OCI-LY7 (cell line): ENCODE measurements around the gene INPP5A. TPM values are rescaled to one million over a fixed set of nuclear protein-coding genes. Genes with fewer than 3 reads are reported as not detected.
"Not testable (repeated sequence)": the region's sequence is repeated elsewhere in the genome, so short reads cannot be mapped to it uniquely, and the experiment has no call there.

ENCODE experiments used
- BruUV-seq: library from RNA; stranded (reverse); fragments of 400-500 nt; replicated peaks from 2 replicates; lab custom pipeline; 2021; lab: Mats Ljungman, UMichigan
- CTCF ChIA-PET: fragments of 300-600 bp; sonication (Branson Sonifier 250); formaldehyde crosslinking; loops from one replicate; lab custom pipeline; 2022; ENCODE audit warnings: antibody characterized with exemption; ENCODE audit not compliant: unreplicated experiment; lab: Charles Lee
- POLR2A ChIA-PET: fragments of 300-600 bp; sonication (Branson Sonifier 250); formaldehyde crosslinking; loops from one replicate; lab custom pipeline; 2022; ENCODE audit warnings: antibody characterized with exemption; lab: Charles Lee
- DNase-seq: peaks from one replicate; pipeline ENCODE4 v3.0.0-alpha.2; 2015; ENCODE audit warnings: low spot score
- H2AFZ ChIP-seq: fragments of 200-600 bp; sonication (generic), shearing (Covaris generic); 2 replicates; pipeline ENCODE4 v1.6.1; 2014; ENCODE audit warnings: mild to moderate bottlenecking, antibody characterized with exemption, low read length, moderate library complexity
- H3K27ac ChIP-seq: fragments of 200-600 bp; sonication (generic); 2 replicates; pipeline ENCODE4 v1.5.1; 2014; ENCODE audit warnings: mixed run types, low read depth, mild to moderate bottlenecking, moderate library complexity, low read length, inconsistent platforms; ENCODE audit not compliant: poor library complexity, severe bottlenecking
- H3K36me3 ChIP-seq: fragments of 200-600 bp; sonication (generic); 2 replicates; pipeline ENCODE4 v1.6.1; 2014; ENCODE audit warnings: mild to moderate bottlenecking, antibody characterized with exemption, low read length, moderate library complexity, mixed read lengths; ENCODE audit not compliant: insufficient read depth
- H3K4me1 ChIP-seq: fragments of 200-600 bp; sonication (generic); 2 replicates; pipeline ENCODE4 v1.5.1; 2014; ENCODE audit warnings: mild to moderate bottlenecking, low read length; ENCODE audit not compliant: insufficient read depth, poor library complexity, severe bottlenecking
- H3K4me2 ChIP-seq: fragments of 200-600 bp; sonication (generic); 2 replicates; pipeline ENCODE4 v1.6.1; 2014; ENCODE audit warnings: mild to moderate bottlenecking, low read length
- H3K4me3 ChIP-seq: fragments of 200-600 bp; sonication (generic); 2 replicates; pipeline ENCODE4 v1.5.1; 2014; ENCODE audit warnings: mild to moderate bottlenecking, low read depth, low read length; ENCODE audit not compliant: poor library complexity, severe bottlenecking
- H3K79me2 ChIP-seq: fragments of 200-600 bp; sonication (generic); 2 replicates; pipeline ENCODE4 v1.6.1; 2016; ENCODE audit warnings: low read depth, mild to moderate bottlenecking, low read length, moderate library complexity, mixed read lengths; ENCODE audit not compliant: insufficient read depth
- H3K9me2 ChIP-seq: fragments of 200-600 bp; sonication (generic); 2 replicates; pipeline ENCODE4 v1.6.1; 2016; ENCODE audit warnings: mild to moderate bottlenecking, low read length, mixed read lengths; ENCODE audit not compliant: insufficient read depth
- H3K9me3 ChIP-seq: fragments of 200-600 bp; sonication (generic); 2 replicates; pipeline ENCODE4 v1.6.1; 2014; ENCODE audit warnings: mild to moderate bottlenecking, mixed run types, low read length, mixed read lengths
- H4K20me1 ChIP-seq: fragments of 200-600 bp; sonication (generic); 2 replicates; pipeline ENCODE4 v1.6.1; 2014; ENCODE audit warnings: mild to moderate bottlenecking, antibody characterized with exemption, low read length, moderate library complexity, mixed read lengths; ENCODE audit not compliant: insufficient read depth
- EZH2phosphoT487 ChIP-seq: fragments of 200-600 bp; sonication (generic); IDR thresholded peaks from 2 replicates; pipeline ENCODE4 v1.6.1; 2018; ENCODE audit warnings: low read depth, borderline replicate concordance, mild to moderate bottlenecking, mixed run types, antibody characterized with exemption, low read length, moderate library complexity, mixed read lengths
- intact Hi-C: fragments of 100-400 bp; cut with micrococcal nuclease; formaldehyde crosslinking; loops from one replicate; pipeline ENCODE4 v1.10.0; 2022; ENCODE audit not compliant: unreplicated experiment
- total RNA-seq, 2 experiments: library from RNA; depleted of rRNA in 1 of 2; stranded (reverse); fragments of >200 nt in 1 of 2; shearing (Covaris generic) in 1 of 2; gene quantifications; 2 replicates each; pipeline ENCODE4 v1.2.3, GENCODE V29; 2014 to 2022
- TF ChIP-seq, protein P1 (sequence below): fragments of 200-600 bp; sonication (generic); conservative IDR thresholded peaks from 2 replicates; pipeline ENCODE4 v1.5.1; 2014; ENCODE audit warnings: mild to moderate bottlenecking, antibody characterized with exemption, low read length, moderate library complexity, mixed read lengths

Gene INPP5A
- total RNA-seq, 2 experiments from 2014 or later = 14.5 to 18.4 TPM

DNA sequence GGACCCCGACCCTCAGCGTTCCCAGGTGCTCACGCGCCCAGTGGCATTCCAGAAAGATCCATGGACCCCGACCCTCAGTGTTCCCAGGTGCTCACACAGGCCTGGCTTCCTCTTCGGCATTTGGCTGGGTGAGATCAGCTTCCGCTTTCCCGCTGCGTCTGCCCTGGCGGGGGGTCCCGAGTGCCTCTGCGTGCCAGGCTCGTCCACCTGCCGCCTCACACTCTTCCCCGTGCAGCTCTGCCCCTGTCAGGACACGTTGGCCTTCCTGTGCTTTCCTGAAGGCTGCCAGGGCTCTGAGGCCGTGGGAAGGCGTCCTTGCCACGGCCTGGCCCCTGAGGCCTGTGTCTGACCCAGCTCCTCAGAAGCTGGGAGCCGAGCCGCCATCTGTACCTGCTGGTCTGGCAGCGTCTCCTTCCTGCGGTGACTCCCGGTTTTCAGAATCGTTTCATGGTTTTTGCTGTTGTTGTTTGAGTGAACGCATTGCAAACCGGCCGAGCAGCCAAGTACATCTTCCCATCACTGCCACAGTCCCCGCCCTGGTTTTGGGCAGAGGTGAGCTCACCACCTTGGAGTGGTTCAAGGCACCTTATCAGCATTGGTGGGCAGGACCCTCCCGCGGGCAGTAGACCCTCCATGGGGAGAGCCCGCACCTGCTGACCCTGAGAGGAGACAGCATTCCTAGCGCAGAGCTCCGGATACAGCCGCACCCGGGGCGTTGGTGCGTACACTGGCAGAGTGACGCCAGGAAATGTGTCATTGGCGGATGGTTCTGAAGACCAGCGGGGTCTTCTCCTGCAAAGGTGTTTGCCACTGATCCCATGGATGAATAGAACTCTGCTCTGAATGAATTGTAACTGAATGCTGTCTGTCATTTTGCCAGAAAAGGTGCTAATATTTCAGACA lies 231.0 kb downstream of the INPP5A start:
- Histone ChIP-seq H3K4me3 (no peak overlapping the region), H3K79me2 (no peaks in the 10 kb centered on the region), H3K4me1 (no peaks in the 10 kb centered on the region), H4K20me1 (no peaks in the 10 kb centered on the region), H3K27ac (no peak overlapping the region), H2AFZ (no peak overlapping the region), H3K9me3 (no peaks in the 10 kb centered on the region), H3K9me2 (no peaks in the 10 kb centered on the region), H3K36me3 (no peaks in the 10 kb centered on the region), H3K4me2 (no peak overlapping the region)
- intact Hi-C loops = no loop called here
- DNase-seq = no peak
- no TSS peak for BruUV-seq
- POLR2A ChIA-PET = no interaction called here
- CTCF ChIA-PET = no interaction called here
- TF ChIP-seq, protein P1, sequence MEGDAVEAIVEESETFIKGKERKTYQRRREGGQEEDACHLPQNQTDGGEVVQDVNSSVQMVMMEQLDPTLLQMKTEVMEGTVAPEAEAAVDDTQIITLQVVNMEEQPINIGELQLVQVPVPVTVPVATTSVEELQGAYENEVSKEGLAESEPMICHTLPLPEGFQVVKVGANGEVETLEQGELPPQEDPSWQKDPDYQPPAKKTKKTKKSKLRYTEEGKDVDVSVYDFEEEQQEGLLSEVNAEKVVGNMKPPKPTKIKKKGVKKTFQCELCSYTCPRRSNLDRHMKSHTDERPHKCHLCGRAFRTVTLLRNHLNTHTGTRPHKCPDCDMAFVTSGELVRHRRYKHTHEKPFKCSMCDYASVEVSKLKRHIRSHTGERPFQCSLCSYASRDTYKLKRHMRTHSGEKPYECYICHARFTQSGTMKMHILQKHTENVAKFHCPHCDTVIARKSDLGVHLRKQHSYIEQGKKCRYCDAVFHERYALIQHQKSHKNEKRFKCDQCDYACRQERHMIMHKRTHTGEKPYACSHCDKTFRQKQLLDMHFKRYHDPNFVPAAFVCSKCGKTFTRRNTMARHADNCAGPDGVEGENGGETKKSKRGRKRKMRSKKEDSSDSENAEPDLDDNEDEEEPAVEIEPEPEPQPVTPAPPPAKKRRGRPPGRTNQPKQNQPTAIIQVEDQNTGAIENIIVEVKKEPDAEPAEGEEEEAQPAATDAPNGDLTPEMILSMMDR = no peak
- no peak for TF ChIP-seq EZH2phosphoT487

DNA sequence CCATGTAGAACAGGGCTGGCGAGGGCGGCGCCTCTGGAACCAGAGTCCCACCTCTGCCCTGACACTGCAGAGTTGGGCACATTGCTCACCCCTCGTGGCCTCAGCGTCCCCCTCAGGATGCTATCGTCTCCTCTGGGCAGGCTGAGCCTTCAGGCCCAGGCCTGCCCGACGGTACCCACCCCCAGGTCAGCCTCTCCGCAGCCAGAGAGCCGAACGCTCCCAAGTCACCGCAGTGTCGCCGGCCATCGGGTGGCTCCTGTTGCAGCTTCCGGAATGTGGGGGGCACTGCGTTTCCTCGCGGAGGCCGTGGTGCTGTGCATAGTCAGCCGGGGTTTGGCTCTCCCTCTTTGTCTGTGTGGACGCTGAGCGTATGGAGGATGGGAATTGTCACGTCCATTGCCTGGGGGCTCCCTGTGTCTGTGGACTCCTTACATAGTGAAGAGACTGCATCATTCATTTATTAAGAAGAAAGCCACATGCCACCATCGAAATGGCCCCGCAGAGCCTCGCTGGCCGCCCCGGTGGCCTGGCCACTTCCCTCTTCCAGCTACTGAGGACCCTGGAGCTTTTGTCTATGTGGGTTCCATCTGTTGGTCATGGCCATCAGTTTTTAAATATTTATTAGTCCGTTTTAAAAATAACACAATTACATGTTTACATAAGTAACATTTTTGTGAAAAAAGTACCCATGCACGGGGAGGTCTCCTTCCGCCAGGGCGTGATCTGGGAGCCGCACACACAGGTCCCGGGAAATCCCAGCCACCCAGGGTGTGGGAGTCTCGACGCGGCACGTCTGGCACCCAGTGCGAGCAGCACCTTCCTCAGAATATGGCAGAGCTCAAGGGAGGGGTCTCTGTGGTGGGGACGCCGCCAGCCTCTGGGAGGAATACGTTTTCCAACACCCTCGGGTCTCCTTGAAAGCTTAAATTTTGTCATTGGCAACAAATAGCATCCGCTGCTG lies 232.8 kb downstream of the INPP5A start:
- Histone ChIP-seq H3K36me3 (no peaks in the 10 kb centered on the region), H2AFZ (no peak overlapping the region), H3K4me3 (no peak overlapping the region), H3K4me1 (no peaks in the 10 kb centered on the region), H3K79me2 (no peaks in the 10 kb centered on the region), H3K9me2 (no peaks in the 10 kb centered on the region), H3K4me2 (no peak overlapping the region), H3K9me3 (no peaks in the 10 kb centered on the region), H4K20me1 (no peaks in the 10 kb centered on the region), H3K27ac (no peak overlapping the region)
- POLR2A ChIA-PET = no interaction called here
- intact Hi-C loops = no loop called here
- no peak for DNase-seq
- CTCF ChIA-PET = no interaction called here
- TF ChIP-seq, protein P1 = no peak
- no peak for TF ChIP-seq EZH2phosphoT487
- BruUV-seq = no TSS peak

DNA sequence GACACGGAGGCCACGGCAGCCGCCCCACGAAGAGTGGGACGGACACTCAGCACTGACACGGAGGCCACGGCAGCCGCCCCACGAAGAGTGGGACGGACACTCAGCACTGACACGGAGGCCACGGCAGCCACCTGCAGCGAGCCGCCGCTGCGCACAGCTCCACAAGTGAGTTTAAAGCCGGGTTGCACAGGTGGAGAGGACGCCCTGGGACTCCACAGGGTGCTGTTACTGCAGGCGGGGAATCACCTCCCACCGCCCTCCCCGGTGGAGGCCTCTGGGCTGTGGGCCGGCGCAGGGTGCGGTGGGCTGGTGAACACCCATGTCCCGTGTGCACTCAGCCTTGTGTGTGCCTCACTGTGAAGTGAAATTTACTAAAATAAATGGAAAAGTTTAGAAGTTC lies 235.2 kb downstream of the INPP5A start:
- H3K9me2 ChIP-seq, POLR2A ChIA-PET, H4K20me1 ChIP-seq, H3K4me1 ChIP-seq, H2AFZ ChIP-seq, H3K36me3 ChIP-seq, DNase-seq, H3K9me3 ChIP-seq, H3K79me2 ChIP-seq, CTCF ChIA-PET, H3K4me3 ChIP-seq, H3K27ac ChIP-seq, intact Hi-C loops, BruUV-seq, H3K4me2 ChIP-seq: not testable (repeated sequence)
